Measurements from ENCODE around the gene OR51B4. TPM values are rescaled to one million over a fixed set of nuclear protein-coding genes. Genes with fewer than 3 reads are reported as not detected.

The OR51B4 gene
- total and polyA plus RNA-seq, 2 experiments from 2014 or later: not detected

- H3K79me2 ChIP-seq (ENCODE audit: insufficient read depth): no peaks in the 10 kb centered on the region
- DNase-seq: no peak
- 87 to 96% methylated on average over 1 of the region's 1 CpG for WGBS, 2 experiments (ENCODE audit: low coverage in 1 of 2, low lambda C conversion rate in 2 of 2, missing lambda C conversion rate in 2 of 2)
- H3K4me2 ChIP-seq (ENCODE audit: unreplicated experiment): no peak overlapping the region
- H4K20me1 ChIP-seq (ENCODE audit: insufficient read depth): no peaks in the 10 kb centered on the region
- H3K9ac ChIP-seq: no peak overlapping the region
- no peak overlapping the region for H2AFZ ChIP-seq
- TF ChIP-seq EZH2phosphoT487 (IDR thresholded peaks at IDR 0.05; ENCODE audit: insufficient read depth, low read depth): no peak
- no peak for TF ChIP-seq EZH2 (IDR thresholded peaks at IDR 0.05; ENCODE audit: insufficient read depth, poor library complexity, severe bottlenecking)
- H3K4me3 ChIP-seq: no peak overlapping the region
- H3F3A ChIP-seq (ENCODE audit: insufficient read depth): no peaks in the 10 kb centered on the region
- no peaks in the 10 kb centered on the region for H3K9me3 ChIP-seq (ENCODE audit: low read depth)
- no peaks in the 10 kb centered on the region for H3K36me3 ChIP-seq (ENCODE audit: low read depth)
- no peaks in the 10 kb centered on the region for H3K4me1 ChIP-seq (ENCODE audit: insufficient read depth)
- H3K27ac ChIP-seq: no peak overlapping the region
- in situ Hi-C loops (cut with MboI): no loop called here
- H3K27me3 ChIP-seq (replicated peaks; ENCODE audit: insufficient read depth): no peaks in the 10 kb centered on the region
- H3K9me2 ChIP-seq (ENCODE audit: insufficient read depth): 0 out of 2 replicates have a peak, but pooled peaks cover 4% of the 10 kb centered on the region
Observed at GRCh38 chr11:5310423-5310822, 8.7 kb upstream of the OR51B4 start.

GRCh38 chr11:5307256-5308019 is 5.7 kb upstream of the OR51B4 start:
- Histone ChIP-seq H3K9ac (no peak overlapping the region), H3K27ac (no peak overlapping the region), H3K36me3 (ENCODE audit: low read depth) (no peaks in the 10 kb centered on the region), H3K27me3 (replicated peaks; ENCODE audit: insufficient read depth) (no peaks in the 10 kb centered on the region), H3K4me3 (no peak overlapping the region), H2AFZ (no peak overlapping the region), H3K79me2 (ENCODE audit: insufficient read depth) (no peaks in the 10 kb centered on the region), H3K4me2 (ENCODE audit: unreplicated experiment) (no peak overlapping the region), H3K9me2 (ENCODE audit: insufficient read depth) (0 out of 2 replicates have a peak, but pooled peaks cover 4% of the 10 kb centered on the region), H3K9me3 (ENCODE audit: low read depth) (no peaks in the 10 kb centered on the region), H3F3A (ENCODE audit: insufficient read depth) (0 out of 2 replicates have a peak, but pooled peaks cover 12% of the 10 kb centered on the region), H4K20me1 (ENCODE audit: insufficient read depth) (no peaks in the 10 kb centered on the region), H3K4me1 (ENCODE audit: insufficient read depth) (peaks cover 12% of the 10 kb centered on the region)
- DNase-seq: no peak
- in situ Hi-C loops (cut with MboI): no loop called here
- WGBS, 2 experiments (ENCODE audit: low coverage in 1 of 2, low lambda C conversion rate in 2 of 2, missing lambda C conversion rate in 2 of 2): 57 to 70% methylated on average over 2 of the region's 2 CpGs
- no peak for TF ChIP-seq EZH2phosphoT487 (IDR thresholded peaks at IDR 0.05; ENCODE audit: insufficient read depth, low read depth)
- no peak for TF ChIP-seq EZH2 (IDR thresholded peaks at IDR 0.05; ENCODE audit: insufficient read depth, poor library complexity, severe bottlenecking)

GRCh38 chr11:5304046-5304445 is 2.3 kb upstream of the OR51B4 start:
- no peaks in the 10 kb centered on the region for H3K36me3 ChIP-seq (ENCODE audit: low read depth)
- no peaks in the 10 kb centered on the region for H3K27me3 ChIP-seq (replicated peaks; ENCODE audit: insufficient read depth)
- H2AFZ ChIP-seq: peak overlapping the region; percentile 55; the same call in 1 of the 2 replicates
- H3K27ac ChIP-seq: peak overlapping the region; percentile 20
- 0 out of 2 replicates have a peak, but pooled peaks cover 20% of the 10 kb centered on the region for H3F3A ChIP-seq (ENCODE audit: insufficient read depth)
- no peaks in the 10 kb centered on the region for H4K20me1 ChIP-seq (ENCODE audit: insufficient read depth)
- H3K79me2 ChIP-seq (ENCODE audit: insufficient read depth): no peaks in the 10 kb centered on the region
- 89 to 97% methylated on average over 1 of the region's 1 CpG for WGBS, 2 experiments (ENCODE audit: low coverage in 1 of 2, low lambda C conversion rate in 2 of 2, missing lambda C conversion rate in 2 of 2)
- TF ChIP-seq EZH2phosphoT487 (IDR thresholded peaks at IDR 0.05; ENCODE audit: insufficient read depth, low read depth) (no peak), EZH2 (IDR thresholded peaks at IDR 0.05; ENCODE audit: insufficient read depth, poor library complexity, severe bottlenecking) (no peak)
- H3K4me2 ChIP-seq (ENCODE audit: unreplicated experiment): peak overlapping the region; percentile 6
- no peak overlapping the region for H3K9ac ChIP-seq
- no peak overlapping the region for H3K4me3 ChIP-seq
- H3K4me1 ChIP-seq (ENCODE audit: insufficient read depth): peaks cover 20% of the 10 kb centered on the region
- in situ Hi-C loops (cut with MboI): no loop called here
- peak; percentile 60 for DNase-seq
- no peaks in the 10 kb centered on the region for H3K9me3 ChIP-seq (ENCODE audit: low read depth)
- 0 out of 2 replicates have a peak, but pooled peaks cover 4% of the 10 kb centered on the region for H3K9me2 ChIP-seq (ENCODE audit: insufficient read depth)

- Histone ChIP-seq H4K20me1 (ENCODE audit: insufficient read depth) (no peaks in the 10 kb centered on the region), H3K36me3 (ENCODE audit: low read depth) (no peaks in the 10 kb centered on the region), H3K9me2 (ENCODE audit: insufficient read depth) (0 out of 2 replicates have a peak, but pooled peaks cover 4% of the 10 kb centered on the region), H3K27me3 (replicated peaks; ENCODE audit: insufficient read depth) (no peaks in the 10 kb centered on the region), H2AFZ (no peak overlapping the region), H3F3A (ENCODE audit: insufficient read depth) (0 out of 2 replicates have a peak, but pooled peaks cover 20% of the 10 kb centered on the region), H3K4me1 (ENCODE audit: insufficient read depth) (peaks cover 20% of the 10 kb centered on the region), H3K27ac (peak overlapping the region; percentile 20; the same call in 1 of the 2 replicates), H3K9me3 (ENCODE audit: low read depth) (no peaks in the 10 kb centered on the region), H3K4me3 (no peak overlapping the region), H3K9ac (no peak overlapping the region), H3K79me2 (ENCODE audit: insufficient read depth) (no peaks in the 10 kb centered on the region), H3K4me2 (ENCODE audit: unreplicated experiment) (peak overlapping the region; percentile 44)
- DNase-seq: no peak
- no peak for TF ChIP-seq EZH2 (IDR thresholded peaks at IDR 0.05; ENCODE audit: insufficient read depth, poor library complexity, severe bottlenecking)
- TF ChIP-seq EZH2phosphoT487 (IDR thresholded peaks at IDR 0.05; ENCODE audit: insufficient read depth, low read depth): no peak
- WGBS, 2 experiments (ENCODE audit: low coverage in 1 of 2, low lambda C conversion rate in 2 of 2, missing lambda C conversion rate in 2 of 2): 76% methylated on average over 5 of the region's 5 CpGs
- in situ Hi-C loops (cut with MboI): no loop called here
Observed at GRCh38 chr11:5303626-5304025, 1.9 kb upstream of the OR51B4 start.

Measured in GM23248 (cell line).